Stomach (tissue), 4 donors: ENCODE results near the gene CCR7.

Source experiments
- CTCF ChIP-seq, 7 experiments: fragments of 450-650 bp in 4 of 7; fragments of 200-600 bp in 3 of 7; sonication (generic) in 3 of 7; IDR thresholded peaks; one replicate each; pipeline ENCODE4 v1.5.1; 2016 to 2019; ENCODE audit warnings: antibody characterized with exemption in 7 of 7, control low read depth in 2 of 7, mild to moderate bottlenecking in 1 of 7
- EP300 ChIP-seq: sonication (generic); formaldehyde crosslinking; IDR thresholded peaks from one replicate; pipeline ENCODE4 v1.6.1; 2017; ENCODE audit warnings: antibody characterized with exemption
- POLR2AphosphoS5 ChIP-seq, 3 donors: sonication (generic); formaldehyde crosslinking; IDR thresholded peaks; one replicate each; pipeline ENCODE4 v1.6.1; 2016; ENCODE audit warnings: antibody characterized with exemption in 3 of 3

GRCh38 chr17:40514013-40514875 lies 51.0 kb downstream of the CCR7 start:
- TF ChIP-seq POLR2AphosphoS5 (IDR thresholded peaks at IDR 0.05) (no peak), CTCF (IDR thresholded peaks at IDR 0.05) (no peak), EP300 (no peak)
